HTERT RPE-1 (cell line): ENCODE results near the gene C16orf78.

Source experiments
- in situ Hi-C: fragments of 300-500 bp; cut with MboI; formaldehyde crosslinking; loops from 4 replicates; pipeline ENCODE4 v1.14.3; 2020; ENCODE audit warnings: low sequenced_read_pairs

The C16orf78 gene

GRCh38 chr16:49428808-49429207 lies 55.2 kb downstream of the C16orf78 start:
- in situ Hi-C loops: no loop called here

- in situ Hi-C loops: no loop called here
These were observed 57.4 kb downstream of the C16orf78 start for GRCh38 chr16:49431040-49431439.

DNA sequence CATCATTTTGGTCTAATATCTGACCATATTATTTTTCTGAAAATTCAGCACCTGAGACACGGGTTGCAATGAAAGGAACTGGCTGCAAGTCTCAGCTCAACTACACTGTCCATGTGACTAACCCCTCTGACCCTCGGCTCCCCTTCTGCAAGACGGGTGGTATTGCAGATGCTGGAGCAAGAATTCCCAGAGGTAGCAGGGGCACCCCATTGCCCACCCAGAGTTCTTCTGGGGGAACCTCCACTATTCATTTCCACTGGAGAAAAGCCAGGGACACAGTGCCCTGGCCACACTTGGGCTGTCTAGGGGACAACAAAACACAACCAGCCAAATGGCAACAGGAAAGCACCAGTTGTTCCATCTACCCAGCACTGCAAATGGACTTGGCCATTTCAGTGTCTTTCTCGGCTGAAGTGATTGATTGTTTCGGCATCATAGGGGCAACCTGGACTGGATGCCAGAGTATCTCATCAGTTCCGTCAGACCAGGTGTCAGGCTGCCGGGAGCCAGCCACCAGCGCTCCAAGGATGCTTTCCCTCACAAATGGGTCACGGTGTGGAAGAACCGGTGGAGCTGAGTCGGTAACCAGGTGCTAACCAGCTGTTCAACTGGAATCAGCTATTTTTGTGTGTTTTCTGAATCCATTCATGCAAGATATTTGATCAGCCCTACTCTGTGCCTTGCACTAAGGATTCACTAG lies 58.1 kb downstream of the C16orf78 start:
- in situ Hi-C loops: no loop called here

DNA sequence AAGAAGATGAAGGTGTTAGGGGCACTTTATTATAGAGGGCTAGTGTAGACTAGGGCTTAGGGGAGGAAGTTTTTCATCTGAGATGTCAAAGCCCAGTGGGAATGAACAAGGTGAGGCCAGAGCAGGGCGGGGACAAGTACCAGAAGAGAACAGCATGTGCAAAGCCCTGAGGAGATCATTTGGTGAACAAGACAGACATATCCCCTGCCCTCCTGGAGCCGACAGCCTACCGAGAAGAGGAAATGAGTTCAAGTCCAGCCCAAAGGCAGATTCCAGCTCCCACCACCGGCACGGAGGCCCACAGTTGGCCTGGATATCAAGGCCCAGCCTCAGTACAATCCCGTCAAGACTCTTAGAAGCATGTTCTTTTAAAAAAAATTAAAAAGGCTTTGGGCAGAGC lies 61.1 kb downstream of the C16orf78 start:
- in situ Hi-C loops: no loop called here

DNA sequence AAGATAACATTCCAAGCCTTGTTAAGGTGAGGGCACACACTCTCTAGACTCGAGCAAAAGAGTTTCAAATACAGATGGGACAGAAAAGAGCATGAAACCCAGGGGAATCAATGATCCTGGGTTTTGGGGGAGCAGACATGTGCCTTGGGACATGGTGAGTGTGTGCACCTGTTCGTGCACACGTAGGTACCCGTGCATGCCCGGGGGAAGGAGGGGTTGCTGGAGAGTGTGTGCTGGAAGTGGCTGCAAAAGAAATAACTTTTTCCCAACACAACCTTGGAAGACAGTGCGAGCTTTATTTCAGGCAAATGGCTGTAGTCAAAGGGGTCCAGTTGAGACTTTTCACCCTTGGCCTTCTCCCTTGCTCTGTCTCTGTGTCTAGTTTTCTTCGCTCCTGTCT lies 62.6 kb downstream of the C16orf78 start:
- in situ Hi-C loops: no loop called here

- in situ Hi-C loops: no loop called here
These were observed 63.7 kb downstream of the C16orf78 start for GRCh38 chr16:49437344-49437743.

DNA sequence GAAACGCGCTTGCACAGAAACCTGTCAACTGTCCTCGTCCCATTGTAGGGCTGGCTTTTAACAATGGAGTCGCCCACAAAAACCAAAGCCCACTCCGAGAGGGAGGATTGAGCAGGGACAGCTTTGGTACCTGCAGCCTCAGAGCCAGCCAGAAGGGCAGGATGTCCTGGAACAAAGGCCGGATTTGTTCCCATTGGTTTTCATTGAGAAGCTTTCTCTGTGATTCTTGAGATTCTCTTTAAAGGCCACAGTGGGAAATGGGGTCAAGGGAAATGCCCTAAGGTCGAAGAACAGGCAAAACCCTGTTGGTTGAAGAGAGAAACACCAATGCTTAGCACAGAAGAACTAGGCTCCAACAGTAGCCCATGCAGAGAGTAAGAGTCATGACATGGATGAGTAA lies 65.4 kb downstream of the C16orf78 start:
- in situ Hi-C loops: no loop called here

DNA sequence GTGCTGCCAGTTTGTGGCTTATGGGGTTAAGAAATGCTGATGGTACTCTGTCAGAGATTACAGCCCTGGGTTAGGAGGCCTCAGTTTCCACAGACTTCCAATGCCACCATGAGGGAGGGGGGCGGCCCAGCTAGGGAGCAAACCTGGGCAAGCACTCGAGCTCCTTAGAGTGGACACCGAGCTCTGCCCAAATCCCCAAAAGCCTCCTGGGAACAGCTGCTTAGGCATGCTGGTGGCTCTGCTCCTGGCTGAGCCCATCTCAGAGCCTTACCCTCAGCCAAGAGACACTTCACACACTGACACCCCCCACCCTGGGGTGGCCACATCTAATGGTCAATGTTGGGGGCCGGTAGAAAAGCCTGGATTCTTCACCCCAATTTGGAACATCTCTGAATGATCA lies 66.1 kb downstream of the C16orf78 start:
- in situ Hi-C loops: no loop called here

DNA sequence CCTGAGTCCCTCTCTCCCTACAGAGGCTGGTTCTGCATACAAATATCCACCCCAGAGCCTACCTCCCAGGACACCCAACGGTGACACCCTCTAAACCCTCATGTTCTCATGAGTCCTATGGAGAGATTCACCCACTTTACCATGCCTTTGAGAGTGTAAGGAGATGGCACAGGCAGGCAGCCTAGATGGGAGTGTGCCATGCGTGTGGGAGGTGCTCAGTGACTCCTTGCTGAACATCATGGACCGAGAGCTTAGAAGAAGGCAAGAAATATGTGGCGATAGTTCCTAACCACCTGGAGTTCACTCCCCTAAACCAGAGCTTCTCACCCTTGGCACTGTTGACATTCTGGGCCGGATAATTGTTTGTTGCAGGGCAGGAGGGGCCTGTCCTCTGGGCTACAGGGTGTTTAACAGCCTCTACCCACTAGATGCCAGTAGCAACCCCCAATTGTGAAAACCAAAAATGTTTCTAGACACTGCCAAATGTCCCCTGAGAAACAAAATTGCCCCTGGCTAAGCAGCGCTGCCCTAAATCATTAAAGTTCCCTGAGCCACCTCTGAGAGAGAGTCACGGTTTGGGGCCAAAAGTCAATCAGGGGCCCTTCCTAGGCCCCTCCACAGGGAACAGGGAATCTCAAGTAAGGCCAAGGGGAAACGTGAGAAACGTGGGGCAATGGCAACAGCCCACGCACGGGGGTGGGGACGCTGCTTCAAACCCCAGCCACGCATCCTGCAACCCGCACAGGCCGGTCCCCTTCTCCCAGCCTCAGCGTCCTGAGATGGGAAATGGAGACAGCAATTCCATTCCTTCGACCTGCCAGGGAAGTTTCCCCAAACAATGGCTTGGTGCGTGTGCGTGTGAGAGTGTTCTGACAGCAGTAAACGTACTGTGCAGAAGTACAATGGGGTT lies 66.8 kb downstream of the C16orf78 start:
- in situ Hi-C loops: no loop called here

DNA sequence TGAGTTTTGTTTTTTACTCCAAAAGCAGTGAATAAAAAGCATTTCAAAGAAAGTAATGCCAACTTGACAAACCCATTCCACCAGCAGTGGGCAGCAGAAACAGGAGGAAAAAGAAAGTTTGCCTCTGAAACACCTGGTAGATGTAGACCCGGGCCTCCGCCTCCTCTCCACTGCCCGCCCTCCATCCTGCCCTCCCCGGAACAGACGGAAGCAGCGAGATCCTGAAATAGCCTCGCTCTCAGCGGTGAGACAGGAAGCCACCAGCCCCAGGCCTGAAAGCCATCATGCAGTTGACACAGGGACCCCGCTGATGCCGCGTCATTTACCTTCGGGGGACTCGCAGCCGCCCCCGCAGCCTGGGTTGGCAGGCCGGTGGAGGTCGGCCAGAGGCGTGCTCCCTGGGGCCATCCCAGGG lies 67.8 kb downstream of the C16orf78 start:
- in situ Hi-C loops: no loop called here

GRCh38 chr16:49442805-49443204 lies 69.2 kb downstream of the C16orf78 start:
- in situ Hi-C loops: no loop called here

DNA sequence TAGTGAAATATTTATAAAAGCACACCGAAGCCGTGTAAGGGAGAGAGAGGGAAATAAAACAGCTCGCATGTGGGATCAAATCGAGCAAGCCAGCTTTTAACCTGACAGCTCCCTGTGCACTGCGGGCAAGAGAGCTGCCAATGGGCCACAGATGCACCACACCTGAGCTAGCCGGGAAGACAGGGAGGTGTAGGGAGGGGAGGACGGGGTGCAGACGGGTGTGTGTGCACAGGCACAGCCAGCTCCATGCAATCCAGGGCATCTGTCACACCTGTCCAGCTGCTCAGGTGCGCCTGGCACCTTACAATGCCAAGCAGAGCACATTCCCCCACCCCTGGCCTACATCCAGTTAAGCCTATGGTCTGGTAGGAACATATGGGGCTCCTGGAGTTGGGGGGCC lies 70.0 kb downstream of the C16orf78 start:
- in situ Hi-C loops: no loop called here

GRCh38 chr16:49446805-49447204 lies 73.2 kb downstream of the C16orf78 start:
- in situ Hi-C loops: no loop called here
